IMR-90 (cell line): Measurements from ENCODE around the gene JMJD6. TPM values are rescaled to one million over a fixed set of nuclear protein-coding genes. Genes with fewer than 3 reads are reported as not detected.

Experiments
- ATAC-seq: fragments of 200-7000 bp; cut with Tn5 transposase; 2 replicates; pipeline ENCODE4 v1.9.1; 2020; ENCODE audit warnings: low read depth, mild to moderate bottlenecking, moderate library complexity
- BruUV-seq: library from RNA; stranded (reverse); fragments of 400-500 nt; replicated peaks from 2 replicates; lab custom pipeline; 2021; lab: Mats Ljungman, UMichigan
- CTCF ChIA-PET: fragments of 300-600 bp; formaldehyde crosslinking; extraction: SDS; loops from one replicate; lab custom pipeline; 2021; ENCODE audit warnings: antibody characterized with exemption; lab: Yijun Ruan, JAX
- POLR2A ChIA-PET: fragments of 300-600 bp; sonication (Branson Sonifier 250); formaldehyde crosslinking; loops from one replicate; lab custom pipeline; 2022; ENCODE audit warnings: antibody characterized with exemption; ENCODE audit not compliant: unreplicated experiment; lab: Charles Lee
- DNase-seq: peaks from one replicate; pipeline ENCODE4 v3.0.0; 2013
- H2AFZ ChIP-seq: replicated peaks from 2 replicates; pipeline ENCODE3; 2013; ENCODE audit warnings: low read length, mild to moderate bottlenecking; ENCODE audit not compliant: poor library complexity
- H2AK5ac ChIP-seq: 2 replicates; pipeline ENCODE4 v1.6.1; 2013; ENCODE audit warnings: low read depth, low read length, inconsistent platforms
- H2AK9ac ChIP-seq: replicated peaks from 2 replicates; pipeline ENCODE3; 2013; ENCODE audit warnings: mild to moderate bottlenecking, low read depth, low read length, moderate library complexity; ENCODE audit not compliant: poor library complexity
- H2BK120ac ChIP-seq: 2 replicates; pipeline ENCODE4 v1.6.1; 2013; ENCODE audit warnings: low read depth, low read length, inconsistent platforms
- H2BK15ac ChIP-seq: 3 replicates; pipeline ENCODE4 v1.6.1; 2013; ENCODE audit warnings: low read depth, low read length, inconsistent platforms
- H2BK20ac ChIP-seq: 2 replicates; pipeline ENCODE4 v1.6.1; 2013; ENCODE audit warnings: low read depth, mild to moderate bottlenecking, inconsistent platforms, low read length, moderate library complexity
- H2BK5ac ChIP-seq: 2 replicates; pipeline ENCODE4 v1.6.1; 2013; ENCODE audit warnings: mild to moderate bottlenecking, low read depth, low read length, inconsistent platforms; ENCODE audit not compliant: poor library complexity, severe bottlenecking
- H3K14ac ChIP-seq: replicated peaks from 2 replicates; pipeline ENCODE4 v1.6.1; 2013; ENCODE audit warnings: low read depth, low read length, inconsistent platforms
- H3K18ac ChIP-seq: 2 replicates; pipeline ENCODE4 v1.6.1; 2013; ENCODE audit warnings: low read depth, low read length, control low read depth
- H3K23ac ChIP-seq: 2 replicates; pipeline ENCODE4 v1.6.1; 2013; ENCODE audit warnings: low read depth, low read length, inconsistent platforms
- H3K27ac ChIP-seq: 2 replicates; pipeline ENCODE4 v1.5.1; 2013; ENCODE audit warnings: mild to moderate bottlenecking, control low read depth, low read length; ENCODE audit not compliant: insufficient read depth
- H3K27me3 ChIP-seq: 2 replicates; pipeline ENCODE4 v1.6.1; 2013; ENCODE audit warnings: low read length; ENCODE audit not compliant: control insufficient read depth, insufficient read depth
- H3K36me3 ChIP-seq: 2 replicates; pipeline ENCODE4 v1.6.1; 2013; ENCODE audit warnings: low read length, mixed read lengths; ENCODE audit not compliant: control insufficient read depth, insufficient read depth
- H3K4ac ChIP-seq: 2 replicates; pipeline ENCODE4 v1.6.1; 2013; ENCODE audit warnings: low read depth, low read length, inconsistent platforms
- H3K4me1 ChIP-seq: 2 replicates; pipeline ENCODE4 v1.6.1; 2013; ENCODE audit warnings: low read length, mixed read lengths; ENCODE audit not compliant: control insufficient read depth, insufficient read depth
- H3K4me2 ChIP-seq: 2 replicates; pipeline ENCODE4 v1.6.1; 2013; ENCODE audit warnings: low read depth, mild to moderate bottlenecking, control low read depth, low read length, moderate library complexity
- H3K4me3 ChIP-seq: 2 replicates; pipeline ENCODE4 v1.5.1; 2013; ENCODE audit warnings: low read depth, mild to moderate bottlenecking, control low read depth, low read length, moderate library complexity; ENCODE audit not compliant: insufficient read depth
- H3K56ac ChIP-seq: 2 replicates; pipeline ENCODE4 v1.6.1; 2013; ENCODE audit warnings: low read length, inconsistent platforms; ENCODE audit not compliant: insufficient read depth; ENCODE audit errors: extremely low read depth
- H3K79me1 ChIP-seq, 2 experiments: 2 replicates each; pipeline ENCODE4 v1.6.1; 2013; ENCODE audit warnings: low read length in 2 of 2, inconsistent platforms in 1 of 2, low read depth in 1 of 2
- H3K9ac ChIP-seq: 2 replicates; pipeline ENCODE4 v1.6.1; 2013; ENCODE audit warnings: low read depth, low read length, control low read depth
- H3K9me1 ChIP-seq: 2 replicates; pipeline ENCODE4 v1.6.1; 2013; ENCODE audit warnings: low read length, inconsistent platforms; ENCODE audit not compliant: insufficient read depth
- H3K9me3 ChIP-seq: 2 replicates; pipeline ENCODE4 v1.6.1; 2013; ENCODE audit warnings: low read length; ENCODE audit not compliant: control insufficient read depth, insufficient read depth
- H4K20me1 ChIP-seq: 2 replicates; pipeline ENCODE4 v1.6.1; 2013; ENCODE audit warnings: low read length, inconsistent platforms; ENCODE audit not compliant: insufficient read depth
- H4K5ac ChIP-seq: 2 replicates; pipeline ENCODE4 v1.6.1; 2013; ENCODE audit warnings: mild to moderate bottlenecking, low read depth, low read length, control low read depth
- H4K8ac ChIP-seq, 2 experiments: 2 replicates each; pipeline ENCODE4 v1.6.1; 2013; ENCODE audit warnings: low read depth in 2 of 2, low read length in 2 of 2, control low read depth in 1 of 2, inconsistent platforms in 1 of 2
- H4K91ac ChIP-seq: 2 replicates; pipeline ENCODE4 v1.6.1; 2013; ENCODE audit warnings: low read depth, low read length, inconsistent platforms; ENCODE audit not compliant: insufficient read depth
- MAFK ChIP-seq: IDR thresholded peaks from 2 replicates; pipeline ENCODE4 v1.6.1; 2012; ENCODE audit warnings: low read depth, low read length, improper control_type of control experiment
- MXI1 ChIP-seq: IDR thresholded peaks from 2 replicates; pipeline ENCODE4 v1.6.1; 2012; ENCODE audit warnings: low read depth, mild to moderate bottlenecking, low read length, moderate library complexity, borderline replicate concordance
- WGBS, 2 experiments: methylation state at CpG; one replicate each; pipeline versions ENCODE4 v1.1.5 to v1.1.7; 2013; ENCODE audit warnings: missing lambda C conversion rate in 2 of 2; ENCODE audit not compliant: insufficient read length in 1 of 2; ENCODE audit errors: extremely low coverage in 2 of 2; 5-methylcytosine and 5-hydroxymethylcytosine counted together
- dilution Hi-C: fragments of 300-500 bp; cut with HindIII; formaldehyde crosslinking; loops from one replicate; pipeline ENCODE4 v1.14.3; 2018; ENCODE audit warnings: low sequenced_read_pairs; ENCODE audit not compliant: unreplicated experiment
- in situ Hi-C: fragments of 300-500 bp; cut with MboI; formaldehyde crosslinking; loops from 3 replicates; pipeline ENCODE4 v1.14.3; 2019; ENCODE audit warnings: low sequenced_read_pairs, inconsistent platforms, mixed read lengths
- intact Hi-C: fragments of 100-400 bp; cut with micrococcal nuclease; formaldehyde crosslinking; loops from 2 replicates; pipeline ENCODE4 v1.10.0; 2022
- polyA plus RNA-seq, 3 experiments: library from polyadenylated mRNA; depleted of rRNA; stranded (reverse); fragments of >200 nt; gene quantifications; 2 replicates each; pipeline ENCODE4 v1.2.3, GENCODE V29; 2012; ENCODE audit warnings: low replicate concordance in 1 of 3
- total RNA-seq: library from RNA; depleted of rRNA; stranded (reverse); fragments of >200 nt; gene quantifications from 2 replicates; pipeline ENCODE4 v1.2.3, GENCODE V29; 2012

The JMJD6 gene
- total and polyA plus RNA-seq, 2 of the 4 experiments (the other 2 are of a cell fraction) = 24.4 to 33.7 TPM

GRCh38 chr17:76753061-76753961 is 26.9 kb upstream of the JMJD6 start:
- Histone ChIP-seq H3K4me2 (no peak overlapping the region), H3K4ac (no peak overlapping the region), H4K91ac (no peak overlapping the region), H3K14ac (no peak overlapping the region), H3K27me3 (no peaks in the 10 kb centered on the region), H3K9ac (no peak overlapping the region), H4K8ac (no peak overlapping the region), H2BK15ac (no peak overlapping the region), H3K36me3 (peaks cover 18% of the 10 kb centered on the region), H2AK5ac (no peak overlapping the region), H3K79me1 (0 out of 4 replicates have a peak, but pooled peaks cover 0 to 3% of the 10 kb centered on the region in 2 experiments), H2BK120ac (no peak overlapping the region), H3K9me3 (no peaks in the 10 kb centered on the region), H4K5ac (no peak overlapping the region), H2BK5ac (no peak overlapping the region), H3K9me1 (peaks cover 5% of the 10 kb centered on the region; the same call in 1 of the 2 replicates), H3K56ac (no peak overlapping the region), H2AK9ac (no peak overlapping the region), H3K18ac (no peak overlapping the region), H3K4me1 (no peaks in the 10 kb centered on the region), H3K4me3 (no peak overlapping the region), H4K20me1 (no peaks in the 10 kb centered on the region), H3K27ac (no peak overlapping the region), H3K23ac (no peak overlapping the region), H2AFZ (no peak overlapping the region), H2BK20ac (no peak overlapping the region)
- 82% methylated on average over 3 of the region's 12 CpGs; no CpG with 5 or more reads in 1 of the 2 experiments for WGBS, 2 experiments
- TF ChIP-seq MXI1 (no peak), MAFK (no peak)
- POLR2A ChIA-PET = no interaction called here
- dilution Hi-C loops (no loop called here), intact Hi-C loops (no loop called here), in situ Hi-C loops (no loop called here)
- ATAC-seq = no peak
- CTCF ChIA-PET = interaction anchor here (0.7 kb wide), 1 partner anchor 135 kb away, joined by 3 read pairs; no protein-coding TSS in a partner anchor
- no TSS peak for BruUV-seq
- DNase-seq = no peak
